GM18907 (cell line): Measurements from ENCODE around the gene PAX6.
"Not testable (repeated sequence)": the region's sequence is repeated elsewhere in the genome, so short reads cannot be mapped to it uniquely, and the experiment has no call there.

ENCODE experiments used
- ATAC-seq: cut with Tn5 transposase; IDR thresholded peaks from one replicate; pipeline ENCODE4 v1.9.1; 2021; ENCODE audit warnings: mild to moderate bottlenecking, moderate library complexity; ENCODE audit not compliant: unreplicated experiment

Gene PAX6

DNA sequence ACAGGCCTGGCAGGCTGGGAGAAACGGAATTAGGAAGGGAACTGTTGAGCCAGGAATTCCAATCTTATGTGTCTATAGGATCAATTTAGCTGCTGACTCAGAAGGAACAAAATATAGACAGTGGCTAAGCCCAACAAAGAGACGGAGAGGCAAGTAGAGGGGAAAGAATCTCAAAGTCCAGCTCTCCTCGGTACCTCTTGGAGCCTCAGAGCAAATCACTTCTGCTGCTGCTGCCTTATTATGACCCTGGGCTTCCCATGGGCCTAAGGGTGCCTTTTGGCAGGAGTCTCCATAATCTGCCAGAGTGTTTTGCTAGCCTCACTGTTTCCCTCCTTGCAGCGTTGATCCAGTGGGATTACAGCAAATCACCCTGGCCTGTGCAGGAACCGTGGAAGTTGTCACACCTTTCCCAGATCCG lies 31.7 kb downstream of the PAX6 start:
- no peak for ATAC-seq

DNA sequence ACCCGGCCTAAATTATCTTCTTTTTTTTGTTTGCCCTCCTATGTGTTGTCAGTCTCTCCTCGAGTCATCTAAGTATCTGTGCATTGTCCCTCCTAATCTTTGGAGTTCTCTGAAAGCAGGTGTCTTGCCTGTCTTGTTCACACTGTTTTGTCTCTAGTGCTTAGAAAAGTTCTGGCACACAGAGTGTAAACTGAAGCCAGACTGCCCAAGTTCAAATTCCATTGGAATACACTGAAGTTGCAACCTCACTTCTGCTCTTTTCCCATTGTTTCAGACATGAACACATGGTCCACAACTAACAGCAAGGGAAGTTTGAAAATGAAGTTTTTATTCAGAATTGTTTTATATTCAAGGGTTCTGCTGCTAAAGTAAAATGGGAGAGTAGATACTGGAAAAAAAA lies 38.7 kb downstream of the PAX6 start:
- ATAC-seq, result no peak

DNA sequence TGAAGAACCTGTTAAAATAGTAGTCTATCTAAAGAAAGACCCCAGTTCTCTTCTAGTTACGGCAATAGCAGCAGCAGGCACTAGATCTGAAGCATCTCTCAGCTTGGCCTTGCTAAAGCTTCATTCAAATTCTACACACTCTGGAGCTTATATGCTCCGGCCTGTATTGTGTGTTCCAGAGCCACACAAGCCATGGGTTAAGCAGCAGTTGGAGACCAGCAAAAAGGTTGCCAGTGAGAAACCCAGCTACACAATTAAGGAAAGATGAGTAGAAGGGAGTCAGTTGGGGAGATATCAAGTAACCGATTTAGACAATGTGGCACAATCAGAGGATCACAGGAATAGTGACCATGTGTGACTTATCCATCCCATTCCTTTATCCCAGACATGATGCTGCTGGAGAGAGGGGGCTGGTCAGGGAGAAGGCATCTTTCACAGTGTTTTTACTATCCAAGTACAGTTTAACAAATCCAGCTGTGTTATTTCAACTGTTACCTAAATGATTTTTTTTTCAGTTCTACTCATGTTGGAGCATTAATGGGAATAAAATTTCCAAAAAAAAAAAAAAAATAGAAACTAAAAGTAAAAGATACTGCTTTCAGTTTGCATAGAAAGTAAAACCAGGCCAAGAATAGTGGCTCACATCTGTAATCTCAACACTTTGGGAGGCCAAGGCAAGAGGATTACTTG lies 41.0 kb downstream of the PAX6 start:
- ATAC-seq, result no peak

DNA sequence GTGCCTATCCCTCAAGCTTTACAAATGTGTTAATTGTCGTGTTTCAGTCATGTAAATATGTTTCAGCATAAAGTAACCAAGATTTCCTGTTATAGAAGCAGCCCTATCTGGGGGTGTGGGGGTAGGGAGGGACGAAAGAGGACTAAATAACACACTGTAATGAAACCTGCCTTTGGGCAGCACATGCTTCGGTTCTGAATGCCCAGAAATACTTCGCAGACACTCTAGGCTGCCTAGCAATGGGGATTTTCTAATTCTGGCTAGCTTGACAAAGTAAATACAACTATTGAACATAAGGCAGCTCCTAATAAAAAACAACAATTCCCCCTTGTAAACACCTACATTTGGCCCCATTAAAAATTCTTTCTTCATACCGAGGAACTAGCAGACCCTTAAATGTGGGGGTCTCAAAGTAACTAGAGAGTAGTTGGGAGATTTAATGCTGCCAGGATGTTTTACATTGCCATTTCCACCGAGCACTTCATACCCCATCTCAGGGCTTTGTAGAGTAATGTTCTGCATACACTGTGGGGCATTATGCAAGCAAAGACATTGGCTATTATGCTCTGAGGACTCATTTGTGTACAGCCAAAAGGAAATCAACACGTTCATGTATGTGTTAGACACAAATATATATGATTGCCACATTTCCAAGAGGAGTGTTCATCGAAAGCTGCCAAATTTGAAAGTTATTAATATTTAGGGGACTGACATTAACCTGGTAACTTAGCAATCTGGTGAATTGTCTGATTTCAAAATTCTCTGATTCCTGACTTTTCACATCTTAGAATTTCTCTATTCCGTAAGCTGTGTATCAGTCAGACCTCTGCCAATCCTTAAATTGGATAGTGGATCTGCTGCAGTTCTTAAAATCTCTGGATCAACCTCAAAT lies 42.1 kb downstream of the PAX6 start:
- no peak for ATAC-seq

DNA sequence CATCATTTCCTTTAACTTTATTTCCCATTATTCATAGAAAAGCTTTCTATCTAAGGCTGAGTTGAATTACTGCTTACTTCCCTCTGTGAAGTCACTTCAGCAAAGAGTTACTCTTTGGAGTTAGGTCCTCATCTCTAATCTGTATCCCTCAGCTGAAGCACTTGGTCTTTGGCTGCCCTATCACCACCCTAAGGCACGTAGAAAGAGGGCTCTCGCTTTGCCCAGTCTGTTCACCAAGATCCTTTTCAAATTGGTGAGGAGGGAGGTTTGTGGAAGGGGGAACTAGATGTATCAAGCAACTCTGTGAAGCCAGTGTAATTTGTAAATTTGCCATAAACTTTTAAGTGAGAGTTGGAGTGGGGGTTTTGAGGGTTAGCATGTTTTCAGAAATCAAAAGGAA lies 43.4 kb downstream of the PAX6 start:
- no peak for ATAC-seq

DNA sequence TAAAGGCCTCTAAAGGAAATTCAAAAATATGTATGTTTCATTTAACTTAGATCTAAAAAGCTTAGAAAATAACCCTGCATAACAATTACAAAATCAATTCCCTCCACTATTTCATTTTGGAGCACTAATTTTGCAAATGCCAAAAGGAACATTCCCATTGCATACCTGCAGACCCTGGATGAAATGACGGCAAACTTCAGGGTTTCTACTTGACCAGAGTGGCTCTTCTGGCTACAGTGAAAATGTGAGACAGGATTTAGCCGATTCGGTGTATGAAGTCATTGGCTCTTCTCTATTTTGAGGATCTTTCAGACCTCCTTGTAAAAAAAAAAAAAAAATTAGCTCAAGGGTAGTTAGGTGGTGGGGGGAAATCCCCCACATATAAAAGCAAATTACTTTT lies 44.1 kb downstream of the PAX6 start:
- no peak for ATAC-seq

DNA sequence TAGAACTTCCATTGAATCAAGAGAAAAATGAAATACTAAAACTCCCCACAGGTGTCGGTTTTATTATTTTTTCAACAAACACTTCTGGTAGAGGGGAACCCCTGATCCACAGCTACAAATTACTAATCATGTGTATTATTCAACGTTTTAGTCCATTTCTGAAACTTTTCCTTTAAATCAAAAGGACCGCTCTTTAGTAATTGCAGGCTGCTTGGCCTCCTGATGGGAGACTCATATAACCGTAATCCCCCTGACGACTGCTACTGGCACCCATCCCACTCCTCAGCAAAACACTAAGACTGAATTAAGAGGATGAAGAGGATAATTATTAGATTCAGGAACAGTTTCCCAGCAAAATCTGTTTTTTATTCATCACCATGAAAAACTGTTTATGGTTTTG lies 46.4 kb downstream of the PAX6 start:
- ATAC-seq, result no peak

DNA sequence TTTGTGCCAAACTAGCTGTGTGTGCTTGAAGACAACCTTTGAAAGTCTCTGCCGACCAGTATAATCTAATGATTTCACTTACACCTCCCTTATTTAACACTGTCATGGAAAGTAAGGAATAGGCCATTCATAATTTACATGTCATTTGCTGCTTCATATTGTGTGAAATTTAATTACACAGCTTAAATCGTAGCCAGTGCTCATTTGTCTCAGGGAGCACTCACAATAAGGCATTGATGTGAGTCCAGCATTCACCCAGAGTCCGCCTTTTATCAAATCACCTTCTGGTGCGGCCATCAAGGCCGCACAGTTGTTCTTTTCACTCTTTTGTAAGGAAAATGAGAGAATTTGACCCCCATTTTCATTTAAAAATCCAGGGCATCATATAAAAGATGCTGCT lies 46.9 kb downstream of the PAX6 start:
- no peak for ATAC-seq

DNA sequence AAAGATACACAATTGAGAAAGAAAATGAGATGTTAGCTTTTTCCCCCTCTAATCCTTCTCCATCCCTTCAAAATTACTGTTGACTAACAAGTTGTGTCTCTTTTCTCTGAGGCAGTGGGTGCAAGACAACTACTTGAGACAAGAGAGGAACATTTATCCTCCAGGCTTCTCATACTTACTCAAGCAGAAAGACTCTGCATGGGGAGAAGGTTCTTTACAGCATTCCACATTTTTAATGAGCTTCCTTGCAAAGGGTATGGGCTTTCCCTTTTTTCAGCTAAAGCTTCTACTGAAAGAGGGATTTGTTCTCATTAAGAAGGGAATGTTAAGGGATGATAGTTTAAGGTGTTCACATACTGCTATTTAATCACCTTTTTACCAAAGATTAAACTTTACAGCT lies 47.8 kb downstream of the PAX6 start:
- ATAC-seq, result no peak

DNA sequence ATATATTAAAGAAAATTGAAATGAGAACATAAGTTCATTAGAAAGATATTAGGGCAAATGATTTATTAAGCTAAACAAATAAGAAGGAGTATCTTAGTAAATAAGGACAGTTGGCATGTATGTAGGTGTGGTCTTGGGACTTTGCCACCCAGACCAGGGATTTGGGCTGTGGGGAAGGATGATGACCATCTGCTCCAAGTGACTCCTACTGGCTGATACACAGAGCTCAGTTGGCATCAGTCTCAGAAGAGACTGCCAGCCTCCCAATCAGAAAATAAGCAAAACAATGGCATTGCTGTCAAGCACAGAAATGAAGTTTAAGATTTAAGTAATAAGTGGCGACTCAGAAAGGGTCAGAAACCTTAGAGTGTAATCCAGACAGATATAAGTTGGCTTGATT lies 49.5 kb downstream of the PAX6 start:
- no peak for ATAC-seq

DNA sequence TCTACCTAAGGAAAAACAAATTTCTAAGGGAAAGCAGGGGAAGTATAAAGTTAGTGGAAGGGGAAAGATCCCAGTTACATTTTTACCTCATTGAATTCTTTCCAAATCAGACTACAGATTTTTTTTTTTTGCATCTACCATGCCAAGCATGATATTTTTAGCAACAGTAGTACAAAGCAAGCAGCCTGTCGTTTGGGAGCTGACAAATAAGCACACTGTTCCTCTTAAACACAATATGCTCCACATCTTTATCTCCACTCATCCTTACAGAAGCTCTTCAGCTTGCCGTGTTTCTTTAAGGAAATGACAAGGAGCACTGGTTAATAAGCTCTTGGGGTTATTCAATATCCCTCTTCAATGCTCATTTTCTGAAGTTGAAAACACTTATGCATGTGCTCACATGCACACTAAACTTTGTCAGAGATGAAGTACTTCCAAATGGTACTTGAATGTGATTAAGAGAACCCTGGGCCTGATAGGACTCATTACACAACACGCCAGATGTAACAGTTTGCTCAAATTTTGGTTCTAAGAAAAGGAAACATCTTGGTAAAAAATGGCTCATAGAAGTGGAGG lies 53.8 kb downstream of the PAX6 start:
- no peak for ATAC-seq

DNA sequence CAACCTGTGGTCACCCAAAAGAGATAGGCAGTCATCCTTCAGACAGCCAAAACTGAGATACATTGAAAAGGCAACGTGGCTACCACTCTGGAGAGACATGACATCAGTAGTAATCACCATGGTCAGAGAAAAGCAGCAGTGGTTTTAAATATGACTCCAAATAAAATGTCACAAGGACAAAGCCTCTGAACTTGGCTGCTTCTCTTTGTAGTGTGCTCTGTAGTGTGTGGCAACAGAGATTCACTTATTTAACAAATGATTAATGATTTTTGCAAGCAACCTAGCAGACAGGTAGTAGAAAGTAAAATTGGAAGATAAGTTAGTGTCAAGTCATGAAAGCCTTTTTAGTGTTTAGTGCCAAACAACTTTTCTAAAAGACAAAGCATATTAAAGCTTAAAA lies 63.5 kb downstream of the PAX6 start:
- no peak for ATAC-seq

DNA sequence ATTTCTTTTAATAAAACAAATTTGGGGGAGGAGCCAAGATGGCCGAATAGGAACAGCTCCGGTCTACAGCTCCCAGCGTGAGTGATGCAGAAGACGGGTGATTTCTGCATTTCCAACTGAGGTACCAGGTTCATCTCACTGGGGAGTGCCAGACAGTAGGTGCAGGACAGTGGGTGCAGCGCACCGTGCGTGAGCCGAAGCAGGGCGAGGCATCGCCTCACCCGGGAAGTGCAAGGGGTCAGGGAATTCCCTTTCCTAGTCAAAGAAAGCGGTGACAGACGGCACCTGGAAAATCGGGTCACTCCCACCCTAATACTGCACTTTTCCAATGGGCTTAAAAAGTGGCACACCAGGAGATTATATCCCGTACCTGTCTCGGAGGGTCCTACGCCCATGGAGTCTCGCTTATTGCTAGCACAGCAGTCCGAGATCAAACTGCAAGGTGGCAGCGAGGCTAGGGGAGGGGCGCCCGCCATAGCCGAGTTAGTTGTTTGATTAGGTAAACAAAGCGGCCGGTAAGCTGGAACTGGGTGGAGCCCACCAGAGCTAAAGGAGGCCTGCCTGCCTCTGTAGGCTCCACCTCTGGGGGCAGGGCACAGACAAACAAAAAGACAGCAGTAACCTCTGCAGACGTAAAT lies 70.3 kb downstream of the PAX6 start:
- ATAC-seq, result not testable (repeated sequence)

DNA sequence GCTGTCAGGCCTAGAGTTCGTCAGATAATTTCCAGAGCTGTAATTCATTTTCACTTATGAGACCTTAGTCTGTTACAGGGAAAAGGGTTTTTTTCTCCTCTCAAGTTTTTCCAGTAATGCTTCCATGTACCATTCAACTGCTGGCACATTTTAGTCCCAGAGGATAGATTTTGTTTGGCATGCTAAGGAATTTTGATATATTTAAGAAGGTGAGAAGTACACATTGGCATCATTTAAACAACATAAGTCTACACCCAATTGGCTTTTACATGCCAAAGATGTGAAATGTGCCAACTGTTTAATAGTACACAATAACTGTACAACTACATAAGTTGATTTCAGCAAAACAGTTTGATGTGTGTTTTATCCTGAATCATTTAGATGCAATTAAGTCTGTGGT lies 71.0 kb downstream of the PAX6 start:
- no peak for ATAC-seq
